HG03342 (cell line): ENCODE results near the gene CCNB1IP1.
"Not testable (repeated sequence)": the region's sequence is repeated elsewhere in the genome, so short reads cannot be mapped to it uniquely, and the experiment has no call there.

Experiments
- ATAC-seq: cut with Tn5 transposase; IDR thresholded peaks from one replicate; pipeline ENCODE4 v1.9.1; 2021; ENCODE audit warnings: mild to moderate bottlenecking, moderate library complexity; ENCODE audit not compliant: unreplicated experiment

Gene CCNB1IP1

GRCh38 chr14:20333494-20333841 is 389 bp upstream of the CCNB1IP1 start:
- ATAC-seq: peak; percentile 23

DNA sequence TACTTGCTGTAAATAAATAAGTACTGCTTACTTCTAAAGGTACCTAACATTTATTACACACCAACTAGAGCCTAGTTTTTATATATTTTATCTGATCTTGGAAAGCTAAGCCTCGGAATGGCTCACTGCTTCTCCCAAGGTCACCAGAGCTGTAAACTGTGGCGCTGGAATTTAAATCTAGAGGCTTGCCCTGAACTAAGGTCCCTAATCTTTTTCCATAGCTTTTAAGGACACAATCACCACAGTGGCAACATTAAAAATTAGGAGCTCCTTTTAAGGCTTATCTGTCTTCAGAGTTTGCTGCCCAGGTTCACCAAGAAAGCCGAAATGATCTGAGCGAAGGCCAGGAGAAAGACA is 670 bp downstream of the CCNB1IP1 start:
- no peak for ATAC-seq

DNA sequence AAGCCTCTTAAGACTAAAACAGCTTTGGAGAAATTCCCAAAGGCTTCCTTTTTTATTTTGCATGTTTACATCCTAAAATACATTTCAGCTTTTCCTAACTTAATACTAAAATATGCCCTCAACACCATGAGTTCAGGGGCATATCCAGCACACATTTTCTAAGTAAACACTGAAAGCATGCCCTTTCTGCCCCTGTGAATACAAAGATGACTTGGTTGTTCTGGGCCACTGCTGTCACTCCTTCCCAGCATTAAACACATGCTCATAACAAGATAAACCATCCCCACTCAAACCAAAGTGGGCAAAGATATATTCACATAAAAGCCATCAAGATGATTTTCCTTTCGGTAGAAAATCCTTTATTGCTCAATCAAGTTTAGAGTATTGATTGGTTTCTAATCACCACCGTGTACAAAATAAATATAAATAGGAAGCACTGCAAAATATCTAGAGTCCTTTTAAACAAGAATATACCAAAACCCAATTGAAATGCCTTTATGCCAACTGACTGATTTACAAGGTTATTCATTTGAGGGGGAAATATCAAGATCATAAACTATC is 1.9 kb downstream of the CCNB1IP1 start:
- ATAC-seq: no peak

DNA sequence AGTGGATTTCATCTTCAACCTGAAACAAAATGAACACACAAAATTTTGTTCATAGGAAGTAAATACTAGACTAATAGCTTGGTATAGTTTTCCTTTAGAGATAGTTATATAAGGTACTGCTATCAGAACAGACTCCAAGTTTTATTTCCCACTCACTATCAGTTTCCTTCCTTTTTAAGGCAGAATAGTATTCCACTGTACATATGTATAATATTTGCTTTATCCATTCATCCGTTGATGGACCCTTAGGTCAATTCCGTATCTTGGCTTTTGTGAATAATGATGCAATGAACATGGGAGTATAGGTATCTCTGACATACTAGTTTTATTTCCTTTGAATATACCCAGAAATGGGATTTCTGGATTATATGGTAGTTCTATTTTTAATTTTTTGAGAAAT is 3.7 kb downstream of the CCNB1IP1 start:
- no peak for ATAC-seq

DNA sequence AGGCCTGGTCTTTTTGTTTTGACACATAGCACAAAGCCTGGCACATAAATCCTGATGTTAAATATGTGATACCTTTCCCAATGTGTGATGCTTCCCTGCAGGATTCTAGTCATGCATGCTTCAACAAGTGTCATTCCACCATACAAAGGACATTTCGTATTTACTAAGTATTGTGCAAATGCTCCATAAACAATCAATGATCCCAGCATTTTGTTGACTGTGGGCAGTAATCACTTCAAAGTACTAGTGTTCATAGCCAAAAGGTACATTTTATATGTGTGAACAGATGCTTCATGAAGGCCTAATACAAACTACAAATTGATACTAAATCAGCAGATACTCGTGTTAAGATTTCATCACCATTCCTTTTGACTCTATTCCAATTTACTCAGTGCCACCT is 4.4 kb downstream of the CCNB1IP1 start:
- ATAC-seq: no peak

- peak; percentile 57 for ATAC-seq
Measured at GRCh38 chr14:20327005-20327869, 5.8 kb downstream of the CCNB1IP1 start.

DNA sequence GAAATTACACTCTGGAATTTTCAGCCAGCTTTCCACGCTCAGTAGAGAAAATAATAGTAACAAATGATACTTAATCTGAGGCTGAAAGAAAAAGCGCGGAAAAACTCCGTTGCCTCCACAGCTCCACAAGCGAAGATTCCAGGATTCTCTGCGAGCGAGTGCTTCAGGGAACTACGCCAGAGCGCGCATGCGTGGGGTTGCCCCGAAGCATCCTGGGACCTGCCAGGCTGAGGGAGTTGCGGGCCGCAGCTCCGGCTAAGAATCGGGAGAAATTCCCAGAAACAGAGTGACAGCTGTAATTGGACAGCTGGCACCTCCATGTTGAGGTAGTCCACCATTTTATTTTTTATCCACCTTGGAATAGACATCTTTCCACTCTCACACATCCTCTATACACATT is 15.4 kb downstream of the CCNB1IP1 start:
- ATAC-seq: no peak

DNA sequence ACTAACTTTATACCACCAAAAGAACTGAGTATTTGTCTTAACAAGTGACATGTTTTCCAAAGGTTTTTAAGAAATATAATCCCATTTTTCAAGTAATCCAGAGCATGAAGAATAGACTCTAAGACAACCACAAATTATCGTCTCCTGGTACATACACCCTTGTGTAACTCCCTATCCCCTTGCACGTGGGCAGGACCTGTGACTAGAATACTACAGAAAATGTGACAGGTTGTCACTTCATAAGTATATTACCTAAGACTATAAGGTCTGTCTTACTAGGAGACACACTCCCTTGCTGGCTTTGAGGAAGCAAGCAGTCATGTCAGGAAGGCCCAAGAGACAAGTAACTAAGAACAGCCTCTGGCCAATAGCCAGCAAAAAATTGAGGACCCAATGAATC is 19.1 kb downstream of the CCNB1IP1 start:
- ATAC-seq: no peak

DNA sequence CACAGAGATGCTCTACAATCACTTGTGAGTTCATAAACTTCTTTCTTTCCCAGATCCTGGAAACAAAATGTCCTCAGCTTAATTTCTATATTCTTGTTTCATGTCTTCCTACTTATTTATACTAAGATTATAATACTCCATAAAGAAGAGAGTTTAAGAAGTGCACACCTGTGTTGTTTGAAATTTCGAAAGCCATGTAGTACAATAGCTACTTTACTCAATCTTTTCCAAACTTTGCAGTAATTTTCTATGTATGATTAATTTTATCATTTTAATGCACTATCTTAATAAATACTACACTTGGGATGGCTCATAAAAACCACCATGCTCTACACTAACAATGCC is 27.0 kb downstream of the CCNB1IP1 start:
- ATAC-seq: no peak

DNA sequence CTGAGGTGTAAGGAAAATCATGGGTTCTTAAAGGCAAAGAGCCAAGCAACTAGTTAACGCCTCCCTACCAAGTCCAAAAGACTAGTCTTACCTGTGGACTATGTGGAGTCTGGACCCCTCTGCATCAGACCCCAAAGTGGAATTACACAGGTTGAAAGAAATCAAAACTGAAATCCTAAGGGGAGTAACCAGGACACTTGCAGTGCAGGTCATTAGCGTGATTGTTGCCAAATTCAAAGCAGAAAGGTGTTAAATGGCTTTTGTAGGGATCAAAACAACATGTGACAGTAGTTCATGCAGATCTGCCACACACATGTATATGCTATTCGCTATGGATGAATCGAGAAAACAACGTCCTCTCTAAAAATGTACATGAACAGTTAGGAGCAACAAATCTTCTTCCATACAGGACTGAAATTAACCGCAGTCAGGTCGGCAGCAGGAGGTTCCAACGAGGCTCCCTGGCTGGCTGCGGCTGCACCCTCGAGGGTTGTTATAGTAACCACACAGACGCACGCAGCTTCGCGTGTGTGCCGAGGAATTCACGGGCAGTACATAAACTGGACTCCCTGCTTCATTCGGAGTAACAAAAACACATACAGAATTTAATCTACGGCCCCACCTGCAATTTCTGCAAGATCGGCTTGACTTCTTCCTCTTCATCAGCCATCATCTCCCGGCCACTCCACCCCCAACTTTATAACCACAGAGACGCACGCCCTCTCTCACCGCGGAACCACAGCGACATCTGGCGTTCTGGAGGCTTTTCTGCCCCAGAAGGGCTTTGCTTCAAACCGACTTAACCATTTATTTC is 27.6 kb downstream of the CCNB1IP1 start, which contains the start of gene TTC5:
TSS of gene TTC5 (minus strand) at position 687 of the 814 bp plus-strand sequence. CDS start at position 673, 14 bp downstream.
- ATAC-seq: peak; percentile 89

- no peak for ATAC-seq
Measured at GRCh38 chr14:20302042-20302755, 30.9 kb downstream of the CCNB1IP1 start.

GRCh38 chr14:20295067-20295466 is 38.0 kb downstream of the CCNB1IP1 start:
- ATAC-seq: peak; percentile 89

DNA sequence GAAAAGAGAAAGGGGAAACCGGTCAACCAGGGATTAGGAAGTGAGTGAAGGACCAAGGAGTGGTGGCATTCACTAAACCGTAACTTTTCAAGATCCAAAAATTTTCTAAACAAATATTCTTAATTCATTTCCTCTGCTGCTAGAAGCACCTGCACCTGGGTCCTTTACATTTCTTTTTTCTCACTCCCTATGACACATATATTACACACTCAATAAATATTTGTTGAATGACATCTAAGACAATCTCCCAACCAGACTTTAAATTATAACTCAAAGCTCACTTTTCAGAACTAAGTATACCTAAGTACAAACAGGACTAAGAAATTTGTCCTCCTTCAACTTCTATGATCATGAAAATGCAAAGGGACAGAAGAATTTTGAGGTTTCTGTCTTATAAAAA is 38.4 kb downstream of the CCNB1IP1 start:
- ATAC-seq: no peak

GRCh38 chr14:20281998-20282397 is 51.1 kb downstream of the CCNB1IP1 start:
- not testable (repeated sequence) for ATAC-seq

DNA sequence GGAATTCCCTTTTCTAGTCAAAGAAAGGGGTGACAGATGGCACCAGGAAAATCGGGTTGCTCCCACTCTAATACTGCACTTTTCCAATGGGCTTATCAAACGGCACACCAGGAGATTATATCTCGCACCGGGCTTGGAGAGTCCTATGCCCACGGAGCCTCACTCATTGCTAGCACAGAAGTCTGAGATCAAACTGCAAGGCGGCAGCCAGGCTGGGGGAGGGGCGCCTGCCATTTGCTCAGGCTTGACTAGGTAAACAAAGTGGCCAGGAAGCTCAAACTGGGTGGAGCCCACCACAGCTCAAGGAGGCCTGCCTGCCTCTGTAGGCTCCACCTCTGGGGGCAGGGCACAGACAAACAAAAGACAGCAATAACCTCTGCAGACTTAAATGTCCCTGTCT is 52.8 kb downstream of the CCNB1IP1 start:
- ATAC-seq: not testable (repeated sequence)

- ATAC-seq: no peak
Measured at GRCh38 chr14:20278414-20278813, 54.7 kb downstream of the CCNB1IP1 start.

DNA sequence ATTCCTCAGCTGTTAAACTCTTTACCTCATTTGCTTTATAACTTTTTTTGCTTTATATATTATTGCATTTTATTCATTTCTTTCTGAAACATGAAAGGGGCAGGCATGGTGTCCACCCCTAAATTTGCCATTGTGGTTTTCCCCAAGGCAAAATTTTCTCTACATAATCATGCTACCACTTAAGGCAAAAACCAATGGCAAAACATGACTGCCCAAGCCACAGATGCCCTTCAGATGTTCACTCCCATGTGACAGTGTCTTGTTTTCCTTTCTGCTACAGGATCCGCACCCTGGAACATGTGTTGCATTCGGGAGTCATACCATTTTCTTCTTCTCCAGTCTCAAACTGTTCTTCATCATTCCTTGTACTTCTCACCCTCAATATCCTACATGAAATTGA is 55.7 kb downstream of the CCNB1IP1 start:
- no peak for ATAC-seq

DNA sequence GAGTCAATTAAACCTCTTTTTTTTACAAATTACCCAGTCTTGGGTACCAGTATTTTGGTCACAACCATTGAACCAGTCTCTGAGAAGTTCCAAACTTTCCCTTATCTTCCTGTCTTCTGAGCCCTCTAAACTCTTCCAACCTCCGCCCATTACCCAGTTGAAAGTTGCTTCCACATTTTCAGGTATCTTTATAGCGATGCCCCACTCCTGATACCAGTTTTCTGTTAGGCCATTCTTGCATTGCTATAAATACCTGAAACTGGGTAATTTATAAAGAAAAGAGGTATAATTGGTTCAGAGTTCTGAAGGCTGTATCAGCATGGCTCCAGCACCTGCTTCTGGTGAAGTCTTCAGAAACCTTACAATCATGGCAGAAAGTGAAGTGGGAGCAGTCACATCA is 59.0 kb downstream of the CCNB1IP1 start:
- ATAC-seq: no peak

GRCh38 chr14:20264361-20264760 is 68.7 kb downstream of the CCNB1IP1 start:
- ATAC-seq: not testable (repeated sequence)

- ATAC-seq: no peak
Measured at GRCh38 chr14:20262642-20263128, 70.4 kb downstream of the CCNB1IP1 start.
